A673 (cell line): ENCODE measurements around the gene CUBN.

Source experiments
- CTCF ChIP-seq: fragments of 300-800, 200-600 bp; sonication (generic); conservative IDR thresholded peaks from 2 replicates; pipeline ENCODE4 v1.5.1; 2017; ENCODE audit warnings: low read depth, mild to moderate bottlenecking, antibody characterized with exemption, low read length, moderate library complexity, mixed read lengths
- EZH2 ChIP-seq: fragments of 200-600 bp; sonication (generic); IDR thresholded peaks from 2 replicates; pipeline ENCODE4 v1.6.1; 2017; ENCODE audit warnings: borderline replicate concordance, low read depth, mild to moderate bottlenecking, mixed read lengths, antibody characterized with exemption, low read length; ENCODE audit not compliant: poor library complexity, severe bottlenecking

- TF ChIP-seq CTCF (no peak), EZH2 (no peak)
Measured at GRCh38 chr10:16857419-16857818, 272.2 kb downstream of the CUBN start.
